ENCODE data around the gene CRYAB. TPM values are rescaled to one million over a fixed set of nuclear protein-coding genes. Genes with fewer than 3 reads are reported as not detected.

CRYAB gene
- total and polyA plus RNA-seq, 2 experiments from 2014 or later: 15.7 to 123 TPM

- 17% methylated on average over 3 of the region's 3 CpGs for WGBS (ENCODE audit: low lambda C conversion rate, missing lambda C conversion rate)
- Histone ChIP-seq H4K20me1 (ENCODE audit: insufficient read depth, poor library complexity, severe bottlenecking) (no peaks in the 10 kb centered on the region), H3K4me2 (peak overlapping the region; percentile 48), H2AFZ (no peak overlapping the region), H3K4me1 (ENCODE audit: insufficient read depth) (peaks cover 18% of the 10 kb centered on the region), H3K4me3 (no peak overlapping the region), H3K9me2 (replicated peaks; ENCODE audit: insufficient read depth) (no peaks in the 10 kb centered on the region), H3K27me3 (no peaks in the 10 kb centered on the region), H3K36me3 (replicated peaks; ENCODE audit: insufficient read depth, low read depth) (no peaks in the 10 kb centered on the region), H3K79me2 (peaks cover 3% of the 10 kb centered on the region), H3K9me3 (ENCODE audit: low read depth) (no peaks in the 10 kb centered on the region), H3K27ac (peak overlapping the region; percentile 85)
- peak; percentile 71 for DNase-seq (ENCODE audit: low spot score)
- TF ChIP-seq EZH2phosphoT487 (IDR thresholded peaks at IDR 0.05; ENCODE audit: low read depth, severe bottlenecking, unreplicated experiment): no peak
- TF ChIP-seq CTCF (IDR thresholded peaks at IDR 0.05; ENCODE audit: poor library complexity): no peak
- TF ChIP-seq EZH2 (IDR thresholded peaks at IDR 0.05; ENCODE audit: borderline replicate concordance): no peak
Measured at GRCh38 chr11:111944139-111944538, 32.6 kb upstream of the CRYAB start.

- H3K36me3 ChIP-seq (replicated peaks; ENCODE audit: insufficient read depth, low read depth): no peaks in the 10 kb centered on the region
- 94% methylated on average over 7 of the region's 7 CpGs for WGBS (ENCODE audit: low lambda C conversion rate, missing lambda C conversion rate)
- peak overlapping the region; percentile 13 for H3K27ac ChIP-seq
- TF ChIP-seq EZH2phosphoT487 (IDR thresholded peaks at IDR 0.05; ENCODE audit: low read depth, severe bottlenecking, unreplicated experiment): no peak
- TF ChIP-seq CTCF (IDR thresholded peaks at IDR 0.05; ENCODE audit: poor library complexity): no peak
- TF ChIP-seq EZH2 (IDR thresholded peaks at IDR 0.05; ENCODE audit: borderline replicate concordance): no peak
- H2AFZ ChIP-seq: no peak overlapping the region
- no peaks in the 10 kb centered on the region for H3K27me3 ChIP-seq
- H3K4me2 ChIP-seq: no peak overlapping the region
- H3K4me1 ChIP-seq (ENCODE audit: insufficient read depth): peaks cover 18% of the 10 kb centered on the region
- no peak overlapping the region for H3K4me3 ChIP-seq
- no peaks in the 10 kb centered on the region for H3K9me3 ChIP-seq (ENCODE audit: low read depth)
- H3K79me2 ChIP-seq: peaks cover 3% of the 10 kb centered on the region
- no peak for DNase-seq (ENCODE audit: low spot score)
- no peaks in the 10 kb centered on the region for H4K20me1 ChIP-seq (ENCODE audit: insufficient read depth, poor library complexity, severe bottlenecking)
- H3K9me2 ChIP-seq (replicated peaks; ENCODE audit: insufficient read depth): no peaks in the 10 kb centered on the region
Measured at GRCh38 chr11:111942829-111943228, 31.3 kb upstream of the CRYAB start.

GRCh38 chr11:111941963-111942362 lies 30.4 kb upstream of the CRYAB start:
- no peaks in the 10 kb centered on the region for H3K9me2 ChIP-seq (replicated peaks; ENCODE audit: insufficient read depth)
- peaks cover 3% of the 10 kb centered on the region for H3K79me2 ChIP-seq
- no peaks in the 10 kb centered on the region for H3K9me3 ChIP-seq (ENCODE audit: low read depth)
- no peaks in the 10 kb centered on the region for H3K27me3 ChIP-seq
- 81% methylated on average over 5 of the region's 5 CpGs for WGBS (ENCODE audit: low lambda C conversion rate, missing lambda C conversion rate)
- no peak for DNase-seq (ENCODE audit: low spot score)
- H3K4me2 ChIP-seq: no peak overlapping the region
- no peak overlapping the region for H3K4me3 ChIP-seq
- no peaks in the 10 kb centered on the region for H4K20me1 ChIP-seq (ENCODE audit: insufficient read depth, poor library complexity, severe bottlenecking)
- peak overlapping the region; percentile 13 for H3K27ac ChIP-seq
- no peak overlapping the region for H2AFZ ChIP-seq
- TF ChIP-seq EZH2 (IDR thresholded peaks at IDR 0.05; ENCODE audit: borderline replicate concordance): no peak
- no peak for TF ChIP-seq EZH2phosphoT487 (IDR thresholded peaks at IDR 0.05; ENCODE audit: low read depth, severe bottlenecking, unreplicated experiment)
- TF ChIP-seq CTCF (IDR thresholded peaks at IDR 0.05; ENCODE audit: poor library complexity): no peak
- H3K4me1 ChIP-seq (ENCODE audit: insufficient read depth): peaks cover 18% of the 10 kb centered on the region
- H3K36me3 ChIP-seq (replicated peaks; ENCODE audit: insufficient read depth, low read depth): no peaks in the 10 kb centered on the region
